H1 (cell line): Measurements from ENCODE around the gene TMEM272.

Experiments used
- CHD7 ChIP-seq: fragments of 300-600 bp; sonication (generic); IDR thresholded peaks from 2 replicates; pipeline ENCODE4 v1.7.1; 2012; ENCODE audit warnings: low read length, moderate library complexity, mild to moderate bottlenecking, inconsistent platforms; ENCODE audit not compliant: insufficient replicate concordance
- CTCF ChIP-seq, 3 experiments: IDR thresholded peaks; 1 replicate in 2 of 3; 2 replicates in 1 of 3; pipeline versions ENCODE4 v1.5.1 to v1.6.1; 2011; ENCODE audit warnings: low read length in 3 of 3, mild to moderate bottlenecking in 3 of 3, inconsistent platforms in 2 of 3, low read depth in 1 of 3, moderate library complexity in 1 of 3; ENCODE audit not compliant: insufficient read depth in 1 of 3; ENCODE audit errors: control extremely low read depth in 1 of 3
- E2F6 ChIP-seq: IDR thresholded peaks from 2 replicates; pipeline ENCODE4 v1.6.1; 2012; ENCODE audit warnings: inconsistent platforms
- EGR1 ChIP-seq: IDR thresholded peaks from 2 replicates; pipeline ENCODE4 v1.6.1; 2011; ENCODE audit warnings: low read depth, low read length, borderline replicate concordance
- EP300 ChIP-seq, 2 experiments: IDR thresholded peaks; 1 replicate in 1 of 2; 2 replicates in 1 of 2; pipeline ENCODE4 v1.6.1; 2011 to 2012; ENCODE audit warnings: low read depth in 2 of 2, low read length in 2 of 2, mild to moderate bottlenecking in 2 of 2, borderline replicate concordance in 1 of 2, inconsistent platforms in 1 of 2, moderate library complexity in 1 of 2
- EZH2 ChIP-seq: fragments of 200-600 bp; sonication (generic); IDR thresholded peaks from 2 replicates; pipeline ENCODE4 v1.7.1; 2012; ENCODE audit warnings: low read depth, mild to moderate bottlenecking, moderate library complexity, low read length, inconsistent platforms; ENCODE audit not compliant: severe bottlenecking
- POLR2AphosphoS5 ChIP-seq: IDR thresholded peaks from 2 replicates; pipeline ENCODE4 v1.6.1; 2011; ENCODE audit warnings: low read depth, low read length
- RFX5 ChIP-seq: IDR thresholded peaks from 2 replicates; pipeline ENCODE4 v1.6.1; 2011; ENCODE audit warnings: low read depth, low read length, improper control_type of control experiment, borderline replicate concordance
- SRF ChIP-seq: IDR thresholded peaks from 2 replicates; pipeline ENCODE4 v1.6.1; 2011; ENCODE audit warnings: mild to moderate bottlenecking, low read depth, low read length, moderate library complexity
- TAF7 ChIP-seq: optimal IDR thresholded peaks from 2 replicates; pipeline ENCODE3; 2011; ENCODE audit warnings: low read depth, mild to moderate bottlenecking, inconsistent platforms, low read length, moderate library complexity, borderline replicate concordance
- ZNF274 ChIP-seq: IDR thresholded peaks from 2 replicates; pipeline ENCODE4 v1.7.0; 2012; ENCODE audit warnings: low read length, borderline replicate concordance; ENCODE audit errors: extremely low read depth

- TF ChIP-seq CTCF (IDR thresholded peaks at IDR 0.05; ENCODE audit: control extremely low read depth in 1 of 3, insufficient read depth in 1 of 3, low read depth in 1 of 3, low read length in 3 of 3) (no peak), EZH2 (no peak), CHD7 (no peak), RFX5 (no peak), POLR2AphosphoS5 (no peak), EP300 (IDR thresholded peaks at IDR 0.05; ENCODE audit: borderline replicate concordance in 1 of 2, low read depth in 2 of 2, low read length in 2 of 2) (no peak), ZNF274 (no peak), E2F6 (no peak), TAF7 (no peak), SRF (no peak), EGR1 (no peak)
Measured at GRCh38 chr13:51874651-51875050, 29.7 kb upstream of the TMEM272 start.
